NOMO-1 treated with dmso at 0.1 percent for 144 hours (cell line): ENCODE measurements around the gene ASB12.
"Not testable (repeated sequence)": the region's sequence is repeated elsewhere in the genome, so short reads cannot be mapped to it uniquely, and the experiment has no call there.

Experiments used
- DNase-seq: peaks from one replicate; lab custom pipeline; 2025; ENCODE audit not compliant: unreplicated experiment; lab: John Stamatoyannopoulos, UW

The ASB12 gene, protein sequence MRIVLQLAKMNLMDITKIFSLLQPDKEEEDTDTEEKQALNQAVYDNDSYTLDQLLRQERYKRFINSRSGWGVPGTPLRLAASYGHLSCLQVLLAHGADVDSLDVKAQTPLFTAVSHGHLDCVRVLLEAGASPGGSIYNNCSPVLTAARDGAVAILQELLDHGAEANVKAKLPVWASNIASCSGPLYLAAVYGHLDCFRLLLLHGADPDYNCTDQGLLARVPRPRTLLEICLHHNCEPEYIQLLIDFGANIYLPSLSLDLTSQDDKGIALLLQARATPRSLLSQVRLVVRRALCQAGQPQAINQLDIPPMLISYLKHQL

GRCh38 chrX:64230123-64230970, at the start of gene ASB12:
TSS of gene ASB12 (minus strand) at chrX:64230607. CDS start at chrX:64225650, 4,957 bp downstream.
- DNase-seq, result no peak

GRCh38 chrX:64265265-64265664, 34.9 kb upstream of the ASB12 start:
- DNase-seq, result no peak

DNA sequence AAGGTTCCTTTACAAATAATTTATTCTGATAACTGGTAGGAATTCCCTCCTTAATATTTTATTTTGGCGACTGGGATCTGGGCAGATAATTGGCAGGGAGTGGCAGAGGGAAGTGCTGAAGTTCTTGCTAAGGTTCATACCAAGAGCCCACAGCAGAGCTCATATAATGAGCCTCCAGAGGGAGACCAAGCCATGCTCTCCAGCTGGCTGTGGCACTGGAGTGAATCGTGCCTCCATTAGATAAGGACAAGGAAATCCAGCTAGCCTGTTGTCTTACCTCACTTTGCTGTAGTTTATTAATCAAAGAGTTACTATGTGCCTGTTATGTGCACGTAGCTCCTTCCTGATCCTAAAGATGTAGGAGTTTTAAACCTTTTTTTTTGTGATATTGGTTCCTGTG, 1.3 kb downstream of the ASB12 start:
- DNase-seq, result no peak

GRCh38 chrX:64218023-64218422, 12.4 kb downstream of the ASB12 start:
- DNase-seq, result no peak

GRCh38 chrX:64213989-64214388, 16.4 kb downstream of the ASB12 start:
- not testable (repeated sequence) for DNase-seq

DNA sequence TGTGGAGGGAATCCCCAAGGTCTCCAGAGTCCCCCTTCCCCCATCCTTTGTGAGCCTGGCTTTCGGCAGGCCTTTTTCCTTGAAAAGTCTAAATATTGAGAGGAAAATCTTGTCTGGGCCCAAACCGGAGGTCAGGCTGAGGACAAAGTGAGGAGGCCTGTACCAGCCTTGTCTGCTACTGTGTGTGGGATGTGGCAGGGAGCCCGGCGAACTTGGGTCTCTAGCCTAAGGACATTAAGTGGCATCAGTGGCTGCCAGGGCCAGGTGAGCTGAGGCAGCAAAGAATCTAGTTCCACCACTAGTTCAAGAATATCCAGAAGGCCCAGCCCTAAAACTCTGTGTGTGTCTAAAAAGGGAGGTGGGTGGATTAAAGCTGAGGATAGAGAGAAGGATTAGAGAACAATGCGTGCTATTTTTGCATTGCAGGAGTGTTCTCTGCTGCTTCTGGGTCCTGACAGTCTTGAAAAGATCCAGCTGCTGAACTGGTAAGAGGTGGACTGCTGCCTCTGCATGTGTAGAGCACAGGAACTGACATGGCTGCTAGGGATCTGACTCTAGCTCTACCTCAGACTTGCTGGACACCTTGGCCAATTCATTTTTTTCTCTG, 23.7 kb downstream of the ASB12 start:
- DNase-seq, result no peak

DNA sequence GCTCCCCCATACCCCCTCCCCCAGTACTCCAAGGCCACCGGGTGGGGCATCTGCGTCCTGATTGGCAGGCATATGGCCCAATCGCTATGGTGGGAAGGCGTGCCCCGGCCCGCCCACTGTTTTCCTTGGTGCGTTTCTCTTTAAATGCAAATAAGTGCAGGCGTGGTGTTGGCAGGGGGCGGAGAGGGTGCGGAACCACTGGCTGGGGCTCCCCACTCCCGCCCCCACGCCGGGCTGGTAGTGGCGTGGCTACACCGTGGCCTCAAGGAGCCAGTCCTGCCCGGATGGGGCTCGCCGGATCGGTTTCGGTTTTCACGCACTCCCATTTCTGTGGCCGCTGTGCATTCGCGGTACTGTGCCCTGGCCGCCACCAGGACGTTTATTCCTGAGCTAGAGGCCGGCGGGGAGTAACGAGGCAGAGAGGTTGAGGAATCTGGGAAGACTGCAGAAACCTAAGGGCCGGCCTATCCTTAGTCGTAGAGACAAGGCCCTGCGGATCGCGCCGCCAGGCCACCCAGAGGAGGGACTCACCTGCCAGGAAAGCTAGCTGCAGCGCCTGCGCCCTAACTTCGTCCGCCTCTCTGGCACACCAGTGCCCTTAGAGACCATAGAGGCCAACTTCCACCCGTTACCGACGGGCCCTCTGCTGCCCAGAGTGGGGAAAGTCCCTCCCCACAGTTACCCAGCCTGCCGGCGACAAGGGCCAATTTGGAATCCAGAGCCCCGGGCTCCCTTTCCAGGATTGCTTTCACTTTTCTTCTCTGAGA, 24.5 kb downstream of the ASB12 start:
- DNase-seq, result peak; percentile 85

- no peak for DNase-seq
Measured at GRCh38 chrX:64205441-64205734, 25.0 kb downstream of the ASB12 start, which contains the start of gene AMER1. TSS of gene AMER1 (minus strand) at chrX:64205708. CDS start at chrX:64193286, 12,422 bp downstream.

DNA sequence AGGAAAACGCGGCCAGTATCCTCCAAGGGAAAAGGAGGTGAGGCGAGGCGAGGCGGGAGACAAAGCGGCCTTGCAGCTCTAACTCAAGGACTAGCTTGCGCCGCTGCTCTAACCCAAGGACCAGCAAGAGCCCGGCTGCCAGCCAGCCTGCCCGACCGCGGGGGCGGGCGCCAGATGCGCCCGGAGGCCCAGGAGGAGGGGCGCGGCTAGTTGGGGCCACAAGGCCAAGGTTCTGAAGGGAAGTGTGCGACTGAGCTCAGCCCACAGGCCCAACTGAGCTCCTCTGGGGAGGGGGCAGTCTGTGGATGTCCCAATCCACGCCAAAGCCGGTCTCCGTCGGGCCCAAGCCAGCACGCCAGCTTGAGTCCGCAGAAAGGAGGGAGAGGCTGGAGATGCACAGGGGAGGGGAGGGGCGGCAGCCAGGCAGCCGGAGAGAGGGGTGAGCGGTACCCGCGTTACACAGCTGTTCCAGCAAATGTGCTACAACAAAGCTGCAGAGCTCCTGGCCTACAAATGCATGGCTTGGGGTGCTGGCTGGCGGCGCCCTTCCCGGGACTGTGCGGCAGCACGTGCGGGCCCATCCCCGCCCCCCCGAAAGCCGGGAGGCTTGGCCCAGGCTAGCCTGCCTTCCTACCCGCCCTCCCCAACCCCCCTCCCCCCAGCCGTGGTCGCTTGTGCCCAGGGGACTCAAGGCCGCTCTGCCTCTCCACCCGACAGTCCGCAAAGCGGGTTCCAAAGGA, 25.5 kb downstream of the ASB12 start:
- no peak for DNase-seq

DNA sequence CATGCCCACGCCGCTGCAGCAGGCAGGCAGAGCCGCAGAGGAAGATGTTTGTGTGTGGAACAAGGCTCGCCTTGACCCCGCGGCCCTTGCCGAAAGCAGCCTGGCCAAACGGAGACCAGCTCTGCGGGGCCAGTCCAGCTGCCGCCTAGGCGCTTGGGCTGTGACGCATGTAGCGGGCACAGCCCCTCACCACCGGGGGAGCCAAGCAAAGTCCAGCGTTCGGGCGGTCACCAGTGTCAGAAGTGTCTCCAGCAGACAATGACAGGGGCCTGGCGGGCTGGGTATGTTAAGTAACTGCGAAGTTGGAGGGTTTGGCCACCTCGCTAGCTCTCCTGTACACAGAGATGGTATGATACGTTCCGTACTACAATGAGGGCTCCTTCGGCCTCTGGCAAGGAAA, 26.2 kb downstream of the ASB12 start:
- DNase-seq, result no peak

DNA sequence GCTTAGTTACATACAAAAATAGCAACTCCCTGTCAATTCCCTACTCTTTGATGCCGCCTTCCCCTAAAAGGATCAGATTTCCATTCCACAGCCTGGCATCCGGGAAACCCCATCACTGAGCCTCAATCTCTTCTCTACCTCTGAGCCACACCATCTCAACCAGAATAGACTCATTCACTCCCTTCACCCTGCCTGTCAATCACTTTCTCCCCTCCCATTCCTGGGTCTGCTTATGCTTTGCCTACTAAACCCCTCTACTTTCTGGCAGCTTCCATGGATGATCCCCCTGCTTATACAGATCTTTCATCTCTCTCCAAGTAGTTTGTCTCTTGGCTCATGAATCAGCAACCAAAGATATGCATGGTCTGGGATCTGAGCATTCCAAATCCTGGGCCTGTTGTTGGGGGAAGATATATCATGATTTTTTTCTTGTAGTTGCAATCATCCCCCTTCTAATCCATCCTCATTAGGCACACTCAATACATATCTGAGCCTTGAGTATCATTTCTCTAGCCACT, 27.5 kb downstream of the ASB12 start:
- DNase-seq, result no peak

DNA sequence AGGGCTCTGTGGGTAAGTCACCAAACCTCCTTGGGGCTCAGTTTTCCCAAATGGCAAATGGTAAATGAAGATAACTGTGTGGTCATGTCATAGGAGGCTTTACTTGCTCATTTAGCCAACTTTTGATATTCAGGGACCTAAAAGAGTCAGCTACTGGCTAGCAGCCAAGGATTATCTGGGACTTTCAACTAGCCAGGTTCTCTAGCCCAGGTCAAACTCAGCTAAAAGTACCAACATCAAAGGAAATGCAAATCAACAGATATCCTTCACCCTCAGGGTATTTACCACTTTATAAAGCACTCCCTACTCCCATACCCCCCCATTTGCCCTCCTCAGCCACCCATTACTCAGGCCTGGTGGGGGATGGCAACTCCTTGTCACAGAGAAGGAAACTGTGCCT, 32.4 kb downstream of the ASB12 start:
- no peak for DNase-seq

- no peak for DNase-seq
Measured at GRCh38 chrX:64196606-64197005, 33.8 kb downstream of the ASB12 start.

DNA sequence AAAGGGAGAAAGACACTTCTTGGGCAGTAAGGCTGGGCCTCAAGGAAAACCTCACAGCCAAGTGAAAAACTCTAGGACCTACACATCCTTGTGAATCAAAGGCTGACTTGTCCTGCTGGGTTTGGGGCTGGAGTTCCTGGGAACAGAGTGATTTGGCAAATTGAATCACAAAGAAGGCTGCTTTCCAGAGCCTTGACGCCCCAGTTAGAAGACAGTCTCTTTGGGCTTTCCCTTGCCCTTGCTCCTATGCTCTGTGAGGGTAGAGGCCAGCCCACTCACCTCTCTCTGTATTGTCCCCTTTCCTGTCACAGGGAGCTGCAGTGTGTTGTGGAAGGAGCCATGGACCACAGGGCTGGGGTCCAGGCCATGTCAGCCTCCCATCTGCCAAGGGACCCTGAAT, 34.5 kb downstream of the ASB12 start:
- DNase-seq, result no peak

DNA sequence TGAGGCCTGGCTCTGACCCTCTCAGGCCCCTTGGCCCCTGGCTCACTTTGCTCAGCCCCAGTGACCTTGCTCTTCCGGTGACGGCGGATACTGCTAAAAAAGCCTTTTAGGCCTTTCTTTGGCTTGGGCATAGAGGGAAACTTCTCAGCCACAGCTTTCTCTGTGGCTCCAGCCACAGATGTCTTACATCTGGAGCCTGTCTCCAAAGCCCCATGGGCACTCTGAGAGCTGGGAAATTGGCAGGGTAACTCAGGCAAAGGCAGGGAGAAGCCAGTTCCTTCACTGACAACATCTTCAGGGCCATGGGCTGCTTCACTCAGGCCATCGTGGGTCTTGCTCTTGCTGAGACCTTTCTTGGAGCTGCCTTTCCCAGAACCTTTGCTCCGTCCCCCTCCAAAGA, 37.7 kb downstream of the ASB12 start:
- no peak for DNase-seq

GRCh38 chrX:64192040-64192439, 38.4 kb downstream of the ASB12 start:
- no peak for DNase-seq

DNA sequence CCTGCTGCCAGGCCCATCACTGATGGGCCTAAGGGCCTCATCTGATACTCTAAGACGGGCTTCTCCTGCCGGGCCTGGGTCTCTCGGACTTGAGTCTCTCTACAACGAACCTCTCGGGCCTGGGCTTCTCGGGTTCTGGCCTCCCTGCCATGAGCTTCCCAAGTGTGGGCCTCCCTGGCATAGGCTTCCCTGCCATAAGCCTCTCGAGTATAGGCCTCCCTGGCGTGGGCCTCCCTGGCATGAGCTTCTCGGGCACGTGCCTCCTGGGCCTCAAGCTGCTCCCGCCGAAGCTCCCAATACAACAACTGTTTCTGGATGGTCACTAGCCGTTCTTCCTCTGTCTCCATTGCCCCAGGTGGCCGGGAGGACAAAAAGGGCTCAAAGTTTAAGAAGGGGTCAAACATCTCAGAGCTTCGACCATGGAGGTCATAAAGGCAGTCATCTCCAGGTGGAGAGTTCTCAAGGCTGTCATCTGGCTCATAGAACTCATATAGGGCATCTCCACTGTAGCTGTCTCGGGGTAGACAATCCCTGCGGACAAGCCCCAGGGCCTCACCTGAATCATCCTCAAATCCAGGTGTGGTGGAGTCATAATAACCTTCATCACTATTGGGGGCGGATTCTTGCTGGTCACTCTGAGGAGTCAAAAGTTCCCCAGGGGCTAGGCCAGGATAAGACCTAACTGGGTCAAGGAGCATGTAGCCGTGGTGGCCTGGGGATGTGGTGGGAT, 39.0 kb downstream of the ASB12 start:
- no peak for DNase-seq

DNA sequence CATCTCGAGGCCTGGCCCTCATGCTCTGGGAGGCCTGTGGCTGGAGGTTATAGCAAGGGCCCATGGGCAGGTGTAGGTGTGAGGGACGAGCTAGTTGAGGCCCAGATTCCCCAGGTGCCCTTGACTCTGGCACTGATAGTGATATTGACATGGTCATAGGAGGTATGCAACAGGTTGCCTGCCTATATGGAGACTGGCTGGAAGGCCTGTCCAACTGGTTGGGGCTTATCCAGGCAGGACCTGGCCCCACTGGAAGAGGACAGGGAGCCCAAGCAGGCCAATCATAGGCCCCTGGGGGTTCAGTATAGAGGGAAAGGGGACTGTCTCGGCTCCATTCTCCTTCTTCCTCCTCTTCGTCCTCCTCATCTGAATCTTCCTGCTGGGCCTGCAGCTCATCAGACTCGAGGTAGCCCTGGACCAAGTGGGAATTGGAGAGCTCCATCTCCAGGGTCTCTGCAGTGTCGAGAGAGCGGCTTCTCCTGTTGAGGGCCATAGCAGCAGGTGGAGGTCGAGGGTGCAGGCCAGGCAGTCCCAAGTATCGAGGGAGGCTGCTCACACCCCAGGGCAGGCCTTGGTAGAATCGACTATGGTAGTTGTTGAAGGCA, 40.2 kb downstream of the ASB12 start:
- no peak for DNase-seq

DNA sequence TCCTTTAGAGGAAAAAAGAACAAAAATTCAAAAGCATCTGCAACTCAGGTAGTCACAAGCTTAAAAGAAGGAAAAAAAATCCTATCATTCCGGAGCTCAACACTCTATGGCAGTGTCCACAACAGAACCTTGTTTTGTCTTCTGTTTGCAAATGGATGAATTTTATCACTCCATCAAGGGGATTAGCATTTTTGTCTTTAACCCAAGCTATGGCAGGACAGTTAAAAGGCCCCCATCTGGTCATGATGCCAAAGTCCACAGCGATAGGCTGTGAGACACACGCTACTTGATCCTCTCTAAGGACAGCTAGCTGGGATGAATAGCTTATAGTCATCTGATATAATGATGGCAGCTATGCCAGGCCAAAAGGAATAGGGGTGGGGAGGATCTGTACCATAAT, 41.5 kb downstream of the ASB12 start:
- DNase-seq, result no peak
